Stomach (tissue), 4 donors: Measurements from ENCODE around the gene ATRNL1.

ENCODE experiments used
- CTCF ChIP-seq, 7 experiments: fragments of 450-650 bp in 4 of 7; fragments of 200-600 bp in 3 of 7; sonication (generic) in 3 of 7; IDR thresholded peaks; one replicate each; pipeline ENCODE4 v1.5.1; 2016 to 2019; ENCODE audit warnings: antibody characterized with exemption in 7 of 7, control low read depth in 2 of 7, mild to moderate bottlenecking in 1 of 7
- POLR2AphosphoS5 ChIP-seq, 3 donors: sonication (generic); formaldehyde crosslinking; IDR thresholded peaks; one replicate each; pipeline ENCODE4 v1.6.1; 2016; ENCODE audit warnings: antibody characterized with exemption in 3 of 3

DNA sequence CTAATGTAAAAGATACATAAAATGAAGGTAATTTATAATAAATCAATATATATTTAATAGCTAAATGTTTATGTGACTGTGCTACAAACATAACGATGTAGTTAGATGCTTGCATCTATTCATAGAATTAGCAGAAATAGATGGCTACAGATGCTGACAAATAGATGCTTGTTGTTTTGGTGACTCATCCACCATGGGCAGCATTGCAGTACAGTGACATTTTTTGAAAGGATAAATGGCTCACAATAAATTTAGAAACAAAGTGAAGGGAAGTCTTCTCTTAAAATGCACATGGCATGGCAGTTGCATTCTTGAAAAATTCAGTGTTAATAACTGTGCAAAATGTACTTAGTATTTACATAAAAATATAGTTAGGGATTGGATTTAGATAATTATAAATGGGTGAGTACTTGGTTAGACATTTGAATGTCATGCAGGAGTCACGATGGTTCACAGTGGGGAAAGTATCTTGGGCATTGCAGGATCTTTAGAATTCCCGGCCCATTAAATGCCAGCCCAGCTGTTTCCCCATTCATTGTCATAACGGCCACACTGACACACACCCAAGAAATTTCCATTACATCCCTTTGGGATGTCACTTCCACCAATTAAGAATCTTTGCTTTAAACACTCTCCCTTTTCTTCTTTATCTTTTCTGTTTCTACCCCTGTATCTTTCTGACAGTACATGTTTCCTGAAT, 564.1 kb downstream of the ATRNL1 start:
- no peak for TF ChIP-seq CTCF (IDR thresholded peaks at IDR 0.05)
- no peak for TF ChIP-seq POLR2AphosphoS5 (IDR thresholded peaks at IDR 0.05)
